ENCODE results near the gene MPPED2.

DNA sequence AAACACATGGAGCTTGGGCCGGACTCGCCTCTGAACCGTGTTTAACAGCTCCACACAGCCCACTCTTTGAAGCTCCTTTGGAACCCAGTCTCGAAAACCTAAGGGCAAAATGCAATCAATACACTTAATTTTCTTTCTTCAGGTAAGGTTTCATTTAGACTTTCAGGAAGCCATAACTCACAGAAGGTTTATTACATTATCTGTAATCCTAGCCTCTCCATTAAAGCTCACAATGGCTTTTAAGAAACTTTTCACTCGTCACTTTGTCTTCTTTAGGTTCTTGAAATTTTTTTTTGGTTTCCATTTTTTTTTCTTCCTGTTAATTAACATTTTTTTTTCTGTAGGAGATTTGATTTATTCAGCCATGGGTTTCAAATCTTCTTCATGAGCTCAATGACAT lies 171.9 kb downstream of the MPPED2 start:
- TF ChIP-seq POLR2AphosphoS5 (IDR thresholded peaks at IDR 0.05) = no peak
- TF ChIP-seq, protein P1, sequence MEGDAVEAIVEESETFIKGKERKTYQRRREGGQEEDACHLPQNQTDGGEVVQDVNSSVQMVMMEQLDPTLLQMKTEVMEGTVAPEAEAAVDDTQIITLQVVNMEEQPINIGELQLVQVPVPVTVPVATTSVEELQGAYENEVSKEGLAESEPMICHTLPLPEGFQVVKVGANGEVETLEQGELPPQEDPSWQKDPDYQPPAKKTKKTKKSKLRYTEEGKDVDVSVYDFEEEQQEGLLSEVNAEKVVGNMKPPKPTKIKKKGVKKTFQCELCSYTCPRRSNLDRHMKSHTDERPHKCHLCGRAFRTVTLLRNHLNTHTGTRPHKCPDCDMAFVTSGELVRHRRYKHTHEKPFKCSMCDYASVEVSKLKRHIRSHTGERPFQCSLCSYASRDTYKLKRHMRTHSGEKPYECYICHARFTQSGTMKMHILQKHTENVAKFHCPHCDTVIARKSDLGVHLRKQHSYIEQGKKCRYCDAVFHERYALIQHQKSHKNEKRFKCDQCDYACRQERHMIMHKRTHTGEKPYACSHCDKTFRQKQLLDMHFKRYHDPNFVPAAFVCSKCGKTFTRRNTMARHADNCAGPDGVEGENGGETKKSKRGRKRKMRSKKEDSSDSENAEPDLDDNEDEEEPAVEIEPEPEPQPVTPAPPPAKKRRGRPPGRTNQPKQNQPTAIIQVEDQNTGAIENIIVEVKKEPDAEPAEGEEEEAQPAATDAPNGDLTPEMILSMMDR (IDR thresholded peaks at IDR 0.05) = no peak
